ENCODE measurements around the gene RHBDL3.
A peak's percentile ranks its signal among the peaks of the same experiment; 100 is the strongest.
"Not testable (repeated sequence)": the region's sequence is repeated elsewhere in the genome, so short reads cannot be mapped to it uniquely, and the experiment has no call there.

The RHBDL3 gene

GRCh38 chr17:32261936-32262510, 3.6 kb upstream of the RHBDL3 start:
- Histone ChIP-seq H3K27me3 (peaks cover 99% of the 10 kb centered on the region), H3K4me3 (ENCODE audit: low read depth in 1 of 2, low read length in 1 of 2) (no peak overlapping the region), H3K36me3 (no peaks in the 10 kb centered on the region), H3K4me1 (ENCODE audit: control insufficient read depth in 1 of 2, insufficient read depth in 1 of 2, low read depth in 1 of 2, low read length in 1 of 2) (peaks cover 8 to 15% of the 10 kb centered on the region in 2 experiments), H3K27ac (no peak overlapping the region), H3K9me3 (no peaks in the 10 kb centered on the region)
- TF ChIP-seq CTCF (IDR thresholded peaks at IDR 0.05), result no peak

GRCh38 chr17:32263515-32263914, 2.1 kb upstream of the RHBDL3 start:
- not testable (repeated sequence) for H3K36me3 ChIP-seq; H3K9me3 ChIP-seq; H3K4me3 ChIP-seq (ENCODE audit: low read depth in 1 of 2, low read length in 1 of 2); H3K27ac ChIP-seq
- peaks cover 99% of the 10 kb centered on the region for H3K27me3 ChIP-seq
- peaks cover 9 to 18% of the 10 kb centered on the region in 2 experiments for H3K4me1 ChIP-seq (ENCODE audit: control insufficient read depth in 1 of 2, insufficient read depth in 1 of 2, low read depth in 1 of 2, low read length in 1 of 2)

DNA sequence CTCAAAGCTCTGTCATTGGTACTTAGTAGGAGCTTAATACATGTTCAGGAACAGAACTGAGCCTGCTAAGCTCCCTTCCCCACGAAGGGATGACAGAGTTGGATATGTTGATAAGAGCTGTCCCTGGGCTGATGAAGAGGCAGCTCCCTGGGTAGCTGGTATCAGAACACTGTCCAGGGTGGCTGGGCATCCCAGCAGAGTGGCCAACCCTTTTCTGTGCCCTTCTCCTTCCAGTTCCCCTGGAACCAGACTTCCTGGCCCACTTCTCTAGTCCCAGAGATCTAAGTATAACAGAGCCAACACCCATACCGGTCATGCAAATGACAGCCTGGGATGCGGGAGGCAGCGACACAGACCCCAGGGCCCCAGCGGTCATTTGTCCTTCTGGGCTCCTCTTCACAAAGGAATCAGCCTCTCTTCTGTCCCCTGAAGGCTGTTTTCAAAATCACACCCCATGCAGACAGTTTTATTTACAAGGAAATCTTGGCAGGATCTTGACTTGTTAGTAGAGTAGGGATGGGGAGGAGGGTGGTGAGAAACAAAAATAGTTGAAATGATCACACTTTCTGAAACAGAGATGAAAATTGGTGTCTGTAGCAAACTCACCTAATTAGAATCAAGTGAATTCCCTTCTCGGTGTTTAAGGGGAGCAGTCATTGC, 1.4 kb upstream of the RHBDL3 start:
- Histone ChIP-seq H3K4me3 (ENCODE audit: low read depth in 1 of 2, low read length in 1 of 2) (no peak overlapping the region), H3K9me3 (no peaks in the 10 kb centered on the region), H3K4me1 (ENCODE audit: control insufficient read depth in 1 of 2, insufficient read depth in 1 of 2, low read depth in 1 of 2, low read length in 1 of 2) (peaks cover 9 to 18% of the 10 kb centered on the region in 2 experiments), H3K27ac (no peak overlapping the region), H3K36me3 (no peaks in the 10 kb centered on the region), H3K27me3 (peaks cover 99% of the 10 kb centered on the region)
- TF ChIP-seq CTCF (IDR thresholded peaks at IDR 0.05), result no peak

DNA sequence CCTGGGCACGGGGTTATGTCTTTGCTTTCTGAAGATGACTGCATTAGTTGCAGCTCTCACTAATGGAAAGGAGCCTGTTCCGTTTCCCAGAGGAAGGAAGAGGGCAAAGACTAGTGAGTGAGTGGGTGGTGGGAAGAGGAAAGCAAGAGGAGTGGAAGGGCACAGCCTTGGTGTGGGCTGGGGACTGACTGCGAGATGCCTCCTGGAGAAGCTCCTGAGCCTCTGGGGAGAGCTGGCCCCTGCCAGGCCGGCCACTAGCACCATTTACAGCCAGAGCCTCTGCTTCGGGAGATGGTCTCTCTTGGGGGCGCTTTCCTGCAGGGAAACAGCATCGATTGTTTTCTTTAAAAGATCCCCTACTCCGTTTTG, 825 bp upstream of the RHBDL3 start:
- Histone ChIP-seq H3K36me3 (no peaks in the 10 kb centered on the region), H3K4me3 (ENCODE audit: low read depth in 1 of 2, low read length in 1 of 2) (no peak overlapping the region), H3K9me3 (no peaks in the 10 kb centered on the region), H3K27me3 (peaks cover 99% of the 10 kb centered on the region), H3K27ac (no peak overlapping the region), H3K4me1 (ENCODE audit: control insufficient read depth in 1 of 2, insufficient read depth in 1 of 2, low read depth in 1 of 2, low read length in 1 of 2) (peaks cover 9 to 18% of the 10 kb centered on the region in 2 experiments)
- TF ChIP-seq CTCF (IDR thresholded peaks at IDR 0.05), result no peak

DNA sequence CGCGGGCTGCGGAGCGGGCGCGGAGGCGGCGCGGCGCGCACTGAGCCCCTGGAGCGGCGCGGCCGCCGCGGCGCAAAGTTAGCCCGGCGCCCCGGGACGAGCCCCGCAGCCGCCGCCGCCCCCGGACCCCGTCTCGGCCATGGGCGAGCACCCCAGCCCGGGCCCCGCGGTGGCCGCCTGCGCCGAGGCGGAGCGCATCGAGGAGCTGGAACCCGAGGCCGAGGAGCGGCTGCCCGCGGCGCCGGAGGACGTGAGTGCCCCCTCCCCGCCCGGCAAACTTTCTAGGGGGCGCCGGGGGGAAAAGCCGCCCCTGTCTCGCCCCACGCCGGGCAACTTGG, 388 bp downstream of the RHBDL3 start:
- H3K4me3 ChIP-seq (ENCODE audit: low read depth in 1 of 2, low read length in 1 of 2), result peak overlapping the region in 1 of 2 experiments; percentile 40
- no peak overlapping the region for H3K27ac ChIP-seq
- peaks cover 9 to 18% of the 10 kb centered on the region in 2 experiments for H3K4me1 ChIP-seq (ENCODE audit: control insufficient read depth in 1 of 2, insufficient read depth in 1 of 2, low read depth in 1 of 2, low read length in 1 of 2)
- H3K36me3 ChIP-seq, result no peaks in the 10 kb centered on the region
- H3K9me3 ChIP-seq, result no peaks in the 10 kb centered on the region
- H3K27me3 ChIP-seq, result peaks cover 100% of the 10 kb centered on the region
- no peak for TF ChIP-seq CTCF (IDR thresholded peaks at IDR 0.05)

GRCh38 chr17:32266389-32267301, 1.0 kb downstream of the RHBDL3 start:
- H3K36me3 ChIP-seq, result no peaks in the 10 kb centered on the region
- H3K9me3 ChIP-seq, result no peaks in the 10 kb centered on the region
- peaks cover 100% of the 10 kb centered on the region for H3K27me3 ChIP-seq
- no peak for TF ChIP-seq CTCF (IDR thresholded peaks at IDR 0.05)
- no peak overlapping the region for H3K27ac ChIP-seq
- H3K4me1 ChIP-seq (ENCODE audit: control insufficient read depth in 1 of 2, insufficient read depth in 1 of 2, low read depth in 1 of 2, low read length in 1 of 2), result peaks cover 9 to 18% of the 10 kb centered on the region in 2 experiments
- peak overlapping the region in 1 of 2 experiments; percentile 40 for H3K4me3 ChIP-seq (ENCODE audit: low read depth in 1 of 2, low read length in 1 of 2)
